Measurements from ENCODE around the gene MEIG1. TPM values are rescaled to one million over a fixed set of nuclear protein-coding genes. Genes with fewer than 3 reads are reported as not detected.
"Not testable (repeated sequence)": the region's sequence is repeated elsewhere in the genome, so short reads cannot be mapped to it uniquely, and the experiment has no call there.

Gene MEIG1
- polyA plus RNA-seq, 10 donors: 0.29 to 2.1 (median 0.56) TPM; not detected in 2

- DNase-seq: peak; percentile 89 to 97 (median 92)
These were observed 5.0 kb upstream of the MEIG1 start, which contains the start of gene DCLRE1C for GRCh38 chr10:14954001-14954770. Gene DCLRE1C, minus strand, starts transcription at chr10:14954096. Its CDS starts 86 bp downstream, at chr10:14954010.

DNA sequence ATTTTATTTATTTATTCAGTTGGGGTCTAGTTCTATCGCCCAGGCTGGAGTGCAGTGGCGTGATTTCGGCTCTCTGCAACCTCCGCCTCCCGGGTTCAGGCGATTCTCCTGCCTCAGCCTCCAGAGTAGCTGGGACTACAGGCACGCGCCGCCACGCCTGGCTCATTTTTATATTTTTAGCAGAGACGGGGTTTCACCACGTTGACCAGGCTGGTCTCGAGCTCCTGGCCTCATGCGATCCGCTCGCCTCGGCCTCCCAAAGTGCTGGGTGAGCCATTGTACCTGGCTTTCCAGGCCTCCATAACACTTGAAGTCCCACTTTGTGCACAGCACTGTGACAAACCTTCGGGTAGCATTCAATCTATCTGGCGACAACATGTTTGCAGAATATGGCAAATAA is 4.3 kb upstream of the MEIG1 start:
- no peak for DNase-seq

DNA sequence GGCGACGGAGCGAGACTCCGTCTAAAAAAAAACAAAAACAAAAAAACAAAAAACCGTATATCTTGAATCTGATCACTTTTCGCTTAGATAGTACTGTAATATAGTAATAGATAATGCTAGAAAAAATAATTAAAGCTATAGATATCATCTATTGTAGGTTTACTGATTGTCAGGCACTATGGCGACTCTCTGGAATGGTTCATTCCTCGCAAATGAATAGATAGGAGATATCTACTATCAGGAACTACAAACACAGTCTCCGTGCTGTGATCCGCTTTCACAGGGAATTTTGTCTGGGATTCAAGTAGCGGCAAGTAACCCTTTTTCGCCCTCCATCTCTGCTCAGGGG is 342 bp upstream of the MEIG1 start:
- DNase-seq: no peak

GRCh38 chr10:14967897-14968296 is 8.7 kb downstream of the MEIG1 start:
- DNase-seq: no peak

- DNase-seq: peak in 1 of 3 donors; percentile 32
These were observed 12.8 kb downstream of the MEIG1 start for GRCh38 chr10:14971867-14972448.

GRCh38 chr10:14974153-14974998 is 15.2 kb downstream of the MEIG1 start:
- DNase-seq: not testable (repeated sequence)

DNA sequence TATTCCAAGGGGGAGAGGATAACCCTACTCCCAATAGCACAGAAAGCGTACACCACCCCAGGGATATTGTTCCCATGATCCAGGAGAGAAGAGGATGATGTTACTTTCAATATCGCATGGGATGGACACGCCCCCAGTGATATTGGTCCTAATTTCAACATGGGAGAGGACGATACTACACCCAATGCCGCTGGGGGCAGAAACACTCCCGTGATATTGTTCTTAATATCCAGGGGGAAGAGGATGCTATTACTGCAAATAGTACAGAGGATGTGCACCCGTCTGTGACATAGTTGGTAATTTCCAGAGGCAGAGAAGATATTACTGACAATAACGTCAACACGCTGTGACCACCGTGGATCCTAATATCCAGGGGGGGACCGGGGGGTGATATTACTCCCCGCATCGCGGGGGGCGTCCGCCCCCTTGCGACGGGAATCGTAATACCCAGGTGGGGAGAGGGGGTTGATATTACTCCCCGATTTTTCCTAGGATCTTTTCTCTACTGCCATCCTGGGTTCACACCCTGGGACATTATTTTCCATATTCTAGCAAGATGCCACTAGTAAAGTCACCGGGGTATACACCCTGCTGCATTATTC is 16.6 kb downstream of the MEIG1 start:
- DNase-seq: no peak

GRCh38 chr10:14982744-14983143 is 23.6 kb downstream of the MEIG1 start:
- no peak for DNase-seq

GRCh38 chr10:14989552-14989951 is 30.4 kb downstream of the MEIG1 start:
- not testable (repeated sequence) for DNase-seq

DNA sequence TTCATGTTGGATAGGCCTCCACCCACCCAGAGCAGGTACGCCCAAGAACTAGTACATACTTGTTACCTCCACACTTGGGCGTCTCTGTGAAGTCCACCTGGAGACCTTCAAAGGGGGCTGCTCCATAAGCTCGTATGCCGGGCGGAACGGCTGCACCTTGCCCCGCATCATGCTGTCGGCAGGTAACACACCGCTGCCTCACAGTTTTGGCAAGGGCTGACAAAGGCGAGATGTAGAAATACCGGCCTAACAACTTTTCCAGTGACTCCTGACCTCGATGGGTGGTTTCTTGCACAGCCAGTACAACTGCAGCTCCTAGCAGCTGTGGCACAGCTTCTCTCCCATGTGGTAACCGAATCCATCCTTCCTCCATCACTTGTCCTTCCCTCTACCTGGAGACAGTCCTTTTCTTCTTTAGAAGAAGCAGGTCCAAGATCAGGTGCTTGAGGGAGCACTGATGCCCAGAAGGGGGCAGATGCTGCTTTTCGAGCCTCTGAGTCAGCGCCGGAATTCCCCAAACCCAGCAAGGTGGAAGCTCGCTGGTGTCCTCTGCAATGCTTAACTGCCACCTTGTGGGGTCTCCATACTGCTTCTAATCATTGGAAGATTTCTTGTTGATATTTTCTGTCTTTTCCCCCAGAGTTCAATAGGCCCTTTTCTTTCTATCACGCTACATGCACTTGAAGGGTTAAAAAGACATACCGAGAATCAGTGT is 32.0 kb downstream of the MEIG1 start:
- peak in 1 of 3 donors; percentile 6 for DNase-seq

DNA sequence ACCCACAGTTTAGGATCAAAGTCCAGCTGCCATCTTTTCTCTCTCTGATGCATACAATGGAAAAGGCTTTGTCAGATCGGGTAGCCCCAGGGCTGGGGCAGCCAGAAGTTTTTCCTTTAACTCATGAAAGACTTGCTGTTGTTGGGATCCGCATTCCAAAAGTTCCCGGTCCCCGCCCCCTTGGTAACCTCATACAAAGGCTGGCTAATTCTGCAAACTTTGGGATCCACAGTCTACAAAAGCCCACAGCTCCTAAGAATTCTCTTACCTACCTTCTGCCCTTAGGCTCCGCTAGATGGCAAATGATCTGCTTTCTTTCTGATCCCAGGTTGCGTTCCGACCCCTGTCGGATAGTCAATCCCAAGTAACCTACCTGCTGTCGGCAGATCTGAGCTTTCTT is 33.1 kb downstream of the MEIG1 start:
- DNase-seq: not testable (repeated sequence)

- not testable (repeated sequence) for DNase-seq
These were observed 34.6 kb downstream of the MEIG1 start for GRCh38 chr10:14993500-14994455.

DNA sequence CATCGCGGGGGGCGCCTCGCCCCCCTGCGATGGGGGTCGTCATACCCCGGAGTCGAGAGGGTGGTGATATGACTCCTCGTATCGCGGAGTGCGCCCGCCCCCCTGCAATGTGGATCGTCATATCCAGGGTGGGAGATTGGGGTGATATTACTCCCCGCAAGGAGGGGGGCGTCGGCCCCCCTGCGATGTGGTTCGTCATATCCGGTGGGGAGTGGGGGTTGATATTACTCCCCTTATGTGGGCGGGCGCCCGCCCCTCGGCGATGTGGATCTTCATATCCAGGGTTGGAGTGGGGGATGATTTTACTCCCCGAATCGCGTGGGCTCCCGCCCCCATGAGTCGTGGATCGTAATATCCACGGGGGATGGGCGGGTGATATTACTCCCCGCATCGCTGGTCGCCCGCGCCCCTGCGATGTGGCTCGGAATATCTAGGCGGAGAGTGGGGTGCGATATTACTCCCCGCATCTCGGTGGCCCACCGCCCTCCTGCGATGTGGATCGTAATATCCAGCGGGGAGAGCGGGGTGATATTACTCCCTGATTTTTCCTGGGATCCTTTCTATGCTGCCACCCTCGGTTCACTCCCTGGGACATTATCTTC is 36.9 kb downstream of the MEIG1 start:
- no peak for DNase-seq

DNA sequence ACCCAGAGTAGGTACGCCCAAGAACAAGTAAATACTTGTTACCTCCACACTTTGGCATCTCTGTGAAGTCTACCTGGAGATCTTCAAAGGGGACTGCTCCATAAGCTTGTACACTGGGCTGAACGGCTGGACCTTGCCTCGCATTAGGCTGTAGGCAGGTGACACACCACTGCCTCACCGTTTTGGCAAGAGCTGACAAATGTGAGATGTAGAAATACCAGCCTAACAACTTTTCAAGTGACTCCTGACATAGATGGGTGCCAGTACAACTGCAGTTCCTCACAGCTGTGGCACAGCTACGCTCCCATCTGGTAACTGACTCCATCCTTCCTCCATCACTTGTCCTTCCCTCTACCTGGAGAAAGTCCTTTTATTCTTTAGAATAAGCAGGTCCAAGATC is 54.3 kb downstream of the MEIG1 start:
- DNase-seq: not testable (repeated sequence)

DNA sequence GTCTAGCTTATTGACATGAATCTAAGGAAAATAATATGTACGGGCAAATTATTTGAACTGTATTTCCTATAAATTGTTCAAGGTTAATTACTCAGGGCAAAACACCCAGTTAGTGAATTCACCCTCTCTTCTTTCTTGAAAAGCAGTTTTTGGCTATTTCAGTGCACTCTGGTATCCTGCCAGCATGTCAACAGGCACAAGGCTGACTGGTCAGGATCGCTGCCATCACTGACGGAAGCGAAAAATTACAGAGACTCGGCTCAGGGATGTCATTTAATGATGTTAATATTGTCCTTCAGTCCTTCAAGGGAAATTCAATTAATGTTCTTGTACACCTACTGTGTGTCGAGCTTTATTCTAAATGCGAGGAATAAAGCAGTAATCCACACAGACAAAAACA is 56.3 kb downstream of the MEIG1 start:
- DNase-seq: no peak

- DNase-seq: not testable (repeated sequence)
These were observed 61.8 kb downstream of the MEIG1 start for GRCh38 chr10:15020966-15021365.

Measured in muscle of back (tissue), 11 donors.